PC-9 (cell line): ENCODE results near the gene PLCD4. TPM values are rescaled to one million over a fixed set of nuclear protein-coding genes. Genes with fewer than 3 reads are reported as not detected.

Experiments used
- BruUV-seq: library from RNA; stranded (reverse); fragments of 400-500 nt; replicated peaks from 2 replicates; lab custom pipeline; 2021; lab: Mats Ljungman, UMichigan
- CTCF ChIA-PET: fragments of 300-600 bp; sonication (Branson Sonifier 250); formaldehyde crosslinking; loops from one replicate; lab custom pipeline; 2022; ENCODE audit warnings: antibody characterized with exemption; lab: Charles Lee
- POLR2A ChIA-PET: fragments of 300-600 bp; sonication (Branson Sonifier 250); formaldehyde crosslinking; loops from one replicate; lab custom pipeline; 2022; ENCODE audit warnings: antibody characterized with exemption; ENCODE audit not compliant: unreplicated experiment; lab: Charles Lee
- DNase-seq, 2 experiments: peaks; one replicate each; pipeline versions ENCODE4 v3.0.0 to v3.0.0-alpha.2; 2015 to 2022; ENCODE audit warnings: mixed read lengths in 1 of 2
- H2AFZ ChIP-seq: fragments of 200-600 bp; sonication (generic); 2 replicates; pipeline ENCODE4 v1.8.1; 2017; ENCODE audit warnings: antibody characterized with exemption
- H3F3A ChIP-seq: fragments of 200-600 bp; sonication (generic); 2 replicates; pipeline ENCODE4 v1.8.1; 2017; ENCODE audit warnings: antibody characterized with exemption, mild to moderate bottlenecking, low read depth; ENCODE audit not compliant: insufficient read depth
- H3K27ac ChIP-seq: fragments of 200-600 bp; sonication (generic); 2 replicates; pipeline ENCODE4 v1.6.1; 2016; ENCODE audit warnings: mixed run types
- H3K27me3 ChIP-seq: fragments of 200-600 bp; sonication (generic); 2 replicates; pipeline ENCODE4 v1.6.1; 2016; ENCODE audit warnings: low read depth, mixed run types; ENCODE audit not compliant: insufficient read depth
- H3K36me3 ChIP-seq: fragments of 200-600 bp; sonication (generic); 2 replicates; pipeline ENCODE4 v1.6.1; 2016; ENCODE audit warnings: low read depth, mixed run types
- H3K4me1 ChIP-seq: fragments of 200-600 bp; sonication (generic); replicated peaks from 2 replicates; pipeline ENCODE4 v1.6.1; 2016; ENCODE audit warnings: mixed run types; ENCODE audit not compliant: insufficient read depth
- H3K4me2 ChIP-seq: fragments of 200-600 bp; sonication (generic); 2 replicates; pipeline ENCODE4 v1.6.1; 2017; ENCODE audit warnings: mixed run types
- H3K4me3 ChIP-seq: fragments of 200-600 bp; sonication (generic); 2 replicates; pipeline ENCODE4 v1.6.1; 2016; ENCODE audit warnings: mixed run types
- H3K79me2 ChIP-seq: fragments of 200-600 bp; sonication (generic); 2 replicates; pipeline ENCODE4 v1.6.1; 2017; ENCODE audit warnings: low read depth, mixed run types
- H3K9me2 ChIP-seq: fragments of 200-600 bp; sonication (generic); 2 replicates; pipeline ENCODE4 v1.8.1; 2017; ENCODE audit warnings: mild to moderate bottlenecking; ENCODE audit not compliant: insufficient read depth
- H3K9me3 ChIP-seq: fragments of 200-600 bp; sonication (generic); 2 replicates; pipeline ENCODE4 v1.8.1; 2016; ENCODE audit warnings: low read depth; ENCODE audit not compliant: insufficient read depth
- H4K20me1 ChIP-seq: fragments of 200-600 bp; sonication (generic); 2 replicates; pipeline ENCODE4 v1.8.1; 2017; ENCODE audit not compliant: insufficient read depth
- EZH2 ChIP-seq: fragments of 200-600 bp; sonication (generic); IDR thresholded peaks from 2 replicates; pipeline ENCODE4 v1.8.0; 2017; ENCODE audit warnings: antibody characterized with exemption, low read depth
- intact Hi-C: fragments of 100-400 bp; cut with micrococcal nuclease; formaldehyde crosslinking; loops from one replicate; pipeline ENCODE4 v1.10.0; 2022; ENCODE audit not compliant: unreplicated experiment
- total RNA-seq: library from RNA; stranded (reverse); gene quantifications from 2 replicates; pipeline ENCODE4 v1.2.3, GENCODE V29; 2021
- TF ChIP-seq, protein P1 (sequence below): fragments of 200-600 bp; sonication (generic); conservative IDR thresholded peaks from 2 replicates; pipeline ENCODE4 v1.6.1; 2017; ENCODE audit warnings: mixed run types, antibody characterized with exemption, mild to moderate bottlenecking, moderate library complexity

PLCD4 gene
- total RNA-seq, 1 experiment from 2014 or later = 0.74 TPM

DNA sequence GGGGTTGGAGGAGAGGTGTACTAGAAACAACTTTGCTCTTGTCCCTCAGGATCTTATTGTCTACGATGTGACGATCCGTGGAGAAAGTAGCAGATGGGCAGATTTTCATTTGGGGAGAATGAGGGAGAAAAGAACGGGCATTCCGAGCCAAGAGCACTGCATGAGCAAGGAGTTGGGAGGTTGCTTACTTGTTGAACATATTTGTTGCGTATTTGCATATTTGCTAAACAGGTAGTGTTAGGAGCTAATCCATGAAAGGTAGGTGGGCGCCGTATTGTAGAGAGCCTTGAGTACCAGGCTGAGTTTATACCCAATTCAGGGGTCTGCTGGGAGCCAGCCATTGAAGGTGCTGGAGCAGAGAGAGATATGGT is 52.3 kb downstream of the PLCD4 start:
- H3F3A ChIP-seq = peaks cover 6% of the 10 kb centered on the region; the same call in 1 of the 2 replicates
- H3K4me3 ChIP-seq = peak overlapping the region; percentile 75
- TSS peak; percentile 53 for BruUV-seq
- no peak for DNase-seq
- TF ChIP-seq, protein P1, sequence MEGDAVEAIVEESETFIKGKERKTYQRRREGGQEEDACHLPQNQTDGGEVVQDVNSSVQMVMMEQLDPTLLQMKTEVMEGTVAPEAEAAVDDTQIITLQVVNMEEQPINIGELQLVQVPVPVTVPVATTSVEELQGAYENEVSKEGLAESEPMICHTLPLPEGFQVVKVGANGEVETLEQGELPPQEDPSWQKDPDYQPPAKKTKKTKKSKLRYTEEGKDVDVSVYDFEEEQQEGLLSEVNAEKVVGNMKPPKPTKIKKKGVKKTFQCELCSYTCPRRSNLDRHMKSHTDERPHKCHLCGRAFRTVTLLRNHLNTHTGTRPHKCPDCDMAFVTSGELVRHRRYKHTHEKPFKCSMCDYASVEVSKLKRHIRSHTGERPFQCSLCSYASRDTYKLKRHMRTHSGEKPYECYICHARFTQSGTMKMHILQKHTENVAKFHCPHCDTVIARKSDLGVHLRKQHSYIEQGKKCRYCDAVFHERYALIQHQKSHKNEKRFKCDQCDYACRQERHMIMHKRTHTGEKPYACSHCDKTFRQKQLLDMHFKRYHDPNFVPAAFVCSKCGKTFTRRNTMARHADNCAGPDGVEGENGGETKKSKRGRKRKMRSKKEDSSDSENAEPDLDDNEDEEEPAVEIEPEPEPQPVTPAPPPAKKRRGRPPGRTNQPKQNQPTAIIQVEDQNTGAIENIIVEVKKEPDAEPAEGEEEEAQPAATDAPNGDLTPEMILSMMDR = no peak
- TF ChIP-seq EZH2 = no peak
- no peaks in the 10 kb centered on the region for H3K27me3 ChIP-seq
- H3K27ac ChIP-seq = no peak overlapping the region
- peaks cover 10% of the 10 kb centered on the region for H3K36me3 ChIP-seq
- intact Hi-C loops = loop anchor here (1.0 to 10.0 kb wide), 5 partner anchors 27 to 385 kb away; partner anchors contain the start of genes AAMP, CNOT9, PNKD and USP37
- ChIA-PET POLR2A (interaction anchor here (0.6 to 0.9 kb wide), 4 partner anchors 23 to 127 kb away, joined by 3 to 14 read pairs (median 8); no protein-coding TSS in a partner anchor), CTCF (interaction anchor here (0.5 to 2.1 kb wide), 13 partner anchors 12 to 728 kb away, joined by 3 to 15 read pairs (median 4); partner anchors contain the start of genes CNPPD1, RNF25, STK36 and TTLL4)
- no peaks in the 10 kb centered on the region for H4K20me1 ChIP-seq
- peak overlapping the region; percentile 94 for H2AFZ ChIP-seq
- peaks cover 31% of the 10 kb centered on the region for H3K79me2 ChIP-seq
- peaks cover 5% of the 10 kb centered on the region; the same call in 1 of the 2 replicates for H3K4me1 ChIP-seq
- H3K4me2 ChIP-seq = peak overlapping the region; percentile 93
- no peaks in the 10 kb centered on the region for H3K9me3 ChIP-seq
- no peaks in the 10 kb centered on the region for H3K9me2 ChIP-seq

DNA sequence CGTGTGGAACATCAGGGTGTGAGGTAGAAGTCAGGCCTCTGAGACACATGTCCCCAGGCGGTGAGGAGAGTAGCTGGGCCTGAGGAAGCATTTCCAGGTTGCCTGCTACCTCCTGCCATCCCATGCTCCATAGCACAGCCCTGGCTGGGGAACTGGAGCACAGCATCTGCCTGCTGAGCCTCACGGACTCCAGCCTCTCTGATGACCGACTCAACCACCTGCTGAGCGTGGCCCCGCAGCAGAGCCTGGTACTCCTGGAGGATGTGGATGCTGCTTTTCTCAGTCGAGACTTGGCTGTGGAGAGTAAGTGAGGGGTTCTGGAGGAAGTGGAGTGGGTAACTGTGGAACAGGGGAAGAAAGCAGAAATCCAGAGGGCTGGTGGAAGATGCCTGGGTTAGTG is 54.7 kb downstream of the PLCD4 start:
- H3K36me3 ChIP-seq = peaks cover 12% of the 10 kb centered on the region
- no peak overlapping the region for H3K4me3 ChIP-seq
- H3F3A ChIP-seq = peaks cover 15% of the 10 kb centered on the region; the same call in 1 of the 2 replicates
- no peaks in the 10 kb centered on the region for H3K9me3 ChIP-seq
- H2AFZ ChIP-seq = no peak overlapping the region
- no peak overlapping the region for H3K4me2 ChIP-seq
- no TSS peak for BruUV-seq
- no peaks in the 10 kb centered on the region for H3K9me2 ChIP-seq
- H4K20me1 ChIP-seq = no peaks in the 10 kb centered on the region
- no peaks in the 10 kb centered on the region for H3K27me3 ChIP-seq
- H3K27ac ChIP-seq = no peak overlapping the region
- no peak for TF ChIP-seq EZH2
- TF ChIP-seq, protein P1 = no peak
- H3K4me1 ChIP-seq = peaks cover 5% of the 10 kb centered on the region; the same call in 1 of the 2 replicates
- CTCF ChIA-PET = no interaction called here
- no peak for DNase-seq
- POLR2A ChIA-PET = no interaction called here
- intact Hi-C loops = no loop called here
- H3K79me2 ChIP-seq = peaks cover 25% of the 10 kb centered on the region

DNA sequence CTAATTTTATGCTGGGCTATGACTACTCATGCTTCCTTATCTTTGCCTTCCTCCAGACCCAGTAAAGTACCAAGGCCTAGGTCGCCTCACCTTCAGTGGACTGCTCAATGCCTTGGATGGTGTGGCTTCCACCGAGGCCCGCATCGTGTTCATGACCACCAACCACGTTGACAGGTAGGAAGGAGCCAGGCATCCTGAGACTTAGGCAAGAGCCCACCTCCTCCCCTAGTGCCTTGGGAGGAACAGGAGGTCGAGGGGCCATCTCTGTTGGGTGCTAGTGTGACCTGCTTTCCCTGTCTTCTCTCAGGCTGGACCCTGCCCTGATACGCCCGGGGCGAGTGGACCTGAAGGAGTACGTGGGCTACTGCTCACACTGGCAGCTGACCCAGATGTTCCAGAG is 55.1 kb downstream of the PLCD4 start:
- no peaks in the 10 kb centered on the region for H4K20me1 ChIP-seq
- no peaks in the 10 kb centered on the region for H3K27me3 ChIP-seq
- no peak for DNase-seq
- H2AFZ ChIP-seq = no peak overlapping the region
- H3K36me3 ChIP-seq = peaks cover 15% of the 10 kb centered on the region
- no TSS peak for BruUV-seq
- TF ChIP-seq, protein P1 = no peak
- no peak for TF ChIP-seq EZH2
- no peaks in the 10 kb centered on the region for H3K9me2 ChIP-seq
- no peaks in the 10 kb centered on the region for H3K9me3 ChIP-seq
- H3K27ac ChIP-seq = no peak overlapping the region
- POLR2A ChIA-PET = no interaction called here
- H3K4me2 ChIP-seq = no peak overlapping the region
- intact Hi-C loops = no loop called here
- no peak overlapping the region for H3K4me3 ChIP-seq
- peaks cover 15% of the 10 kb centered on the region; the same call in 1 of the 2 replicates for H3F3A ChIP-seq
- peaks cover 5% of the 10 kb centered on the region; the same call in 1 of the 2 replicates for H3K4me1 ChIP-seq
- CTCF ChIA-PET = no interaction called here
- H3K79me2 ChIP-seq = peaks cover 20% of the 10 kb centered on the region
